ENCODE results near the gene ZKSCAN8. TPM values are rescaled to one million over a fixed set of nuclear protein-coding genes. Genes with fewer than 3 reads are reported as not detected.
"Not testable (repeated sequence)": the region's sequence is repeated elsewhere in the genome, so short reads cannot be mapped to it uniquely, and the experiment has no call there.

Gene ZKSCAN8
- total RNA-seq, 2 experiments from 2014 or later = 17.5 to 20.7 TPM

- POLR2A ChIA-PET = no interaction called here
- Mint-ChIP-seq H3K9me3 (ENCODE audit: low read depth) (no peaks in the 10 kb centered on the region), H3K4me3 (no peak overlapping the region), H3K4me1 (peaks cover 27% of the 10 kb centered on the region), H3K27ac (no peak overlapping the region), H3K27me3 (no peaks in the 10 kb centered on the region), H3K36me3 (ENCODE audit: low read depth) (peaks cover 39% of the 10 kb centered on the region)
- ATAC-seq = no peak
- DNase-seq = no peak
- intact Hi-C loops (cut with DNase I, micrococcal nuclease) = no loop called here
- CTCF ChIA-PET = no interaction called here
Observed at GRCh38 chr6:28121876-28122275, 19.8 kb upstream of the ZKSCAN8 start.

GRCh38 chr6:28122283-28122682 is 19.4 kb upstream of the ZKSCAN8 start:
- DNase-seq; H3K27me3 Mint-ChIP-seq; CTCF ChIA-PET; intact Hi-C loops (cut with DNase I, micrococcal nuclease); POLR2A ChIA-PET; H3K9me3 Mint-ChIP-seq (ENCODE audit: low read depth); ATAC-seq; H3K4me3 Mint-ChIP-seq; H3K27ac Mint-ChIP-seq: not testable (repeated sequence)
- H3K36me3 Mint-ChIP-seq (ENCODE audit: low read depth) = peaks cover 40% of the 10 kb centered on the region
- peaks cover 31% of the 10 kb centered on the region for H3K4me1 Mint-ChIP-seq

GRCh38 chr6:28124350-28124970 is 17.2 kb upstream of the ZKSCAN8 start, which contains the start of gene ZSCAN16:
Gene ZSCAN16, plus strand, starts transcription at chr6:28124609. Its CDS starts 835 bp downstream, at chr6:28125444.
- Mint-ChIP-seq H3K36me3 (ENCODE audit: low read depth) (peaks cover 40% of the 10 kb centered on the region), H3K4me1 (peaks cover 44% of the 10 kb centered on the region), H3K27ac (peak within 1 kb of the TSS; percentile 91), H3K27me3 (no peaks in the 10 kb centered on the region), H3K9me3 (ENCODE audit: low read depth) (no peaks in the 10 kb centered on the region), H3K4me3 (peak within 1 kb of the TSS; percentile 89)
- DNase-seq (peak; percentile 82), ATAC-seq (peak; percentile 94)
- ChIA-PET CTCF (interaction anchor here (0.5 to 3.4 kb wide), 3 partner anchors 17 to 231 kb away, joined by 5 to 14 read pairs (median 7); partner anchors contain the start of gene ZKSCAN8), POLR2A (interaction anchor here (1.2 kb wide), 1 partner anchor 13 kb away, joined by 3 read pairs; no protein-coding TSS in a partner anchor)
- intact Hi-C loops (cut with DNase I, micrococcal nuclease) = loop anchor here (1.0 kb wide), 5 partner anchors 12 to 463 kb away; partner anchors contain the start of genes ZKSCAN3 (in 1 of the 2), ZKSCAN8 (in 1 of the 2) and ZSCAN12 (in 1 of the 2)

GRCh38 chr6:28124971-28125353 is 16.7 kb upstream of the ZKSCAN8 start:
- H3K27ac Mint-ChIP-seq = peak overlapping the region; percentile 91
- no peaks in the 10 kb centered on the region for H3K27me3 Mint-ChIP-seq
- intact Hi-C loops (cut with DNase I, micrococcal nuclease) = loop anchor here (1.0 kb wide), 5 partner anchors 11 to 462 kb away; partner anchors contain the start of genes ZKSCAN3 (in 1 of the 2), ZKSCAN8 (in 1 of the 2) and ZSCAN12 (in 1 of the 2)
- H3K36me3 Mint-ChIP-seq (ENCODE audit: low read depth) = peaks cover 42% of the 10 kb centered on the region
- CTCF ChIA-PET = interaction anchor here (0.5 to 3.4 kb wide), 4 partner anchors 16 to 231 kb away, joined by 3 to 14 read pairs (median 6); partner anchors contain the start of gene ZKSCAN8
- peak; percentile 24 for ATAC-seq
- peaks cover 45% of the 10 kb centered on the region for H3K4me1 Mint-ChIP-seq
- H3K9me3 Mint-ChIP-seq (ENCODE audit: low read depth) = no peaks in the 10 kb centered on the region
- no peak for DNase-seq
- H3K4me3 Mint-ChIP-seq = peak overlapping the region; percentile 89
- POLR2A ChIA-PET = interaction anchor here (1.2 kb wide), 1 partner anchor 12 kb away, joined by 3 read pairs; no protein-coding TSS in a partner anchor

GRCh38 chr6:28125401-28125800 is 16.3 kb upstream of the ZKSCAN8 start:
- H3K4me3 Mint-ChIP-seq = peak overlapping the region; percentile 89
- POLR2A ChIA-PET = interaction anchor here (1.2 kb wide), 1 partner anchor 12 kb away, joined by 3 read pairs; no protein-coding TSS in a partner anchor
- peak overlapping the region; percentile 91 for H3K27ac Mint-ChIP-seq
- H3K27me3 Mint-ChIP-seq = no peaks in the 10 kb centered on the region
- CTCF ChIA-PET = interaction anchor here (0.7 to 3.4 kb wide), 3 partner anchors 16 to 231 kb away, joined by 3 to 14 read pairs (median 7); partner anchors contain the start of gene ZKSCAN8
- peaks cover 45% of the 10 kb centered on the region for H3K4me1 Mint-ChIP-seq
- intact Hi-C loops (cut with DNase I, micrococcal nuclease) = no loop called here
- peaks cover 42% of the 10 kb centered on the region for H3K36me3 Mint-ChIP-seq (ENCODE audit: low read depth)
- H3K9me3 Mint-ChIP-seq (ENCODE audit: low read depth) = no peaks in the 10 kb centered on the region
- no peak for ATAC-seq
- DNase-seq = no peak

GRCh38 chr6:28134015-28134414 is 7.7 kb upstream of the ZKSCAN8 start:
- H3K27ac Mint-ChIP-seq = peak overlapping the region; percentile 82
- intact Hi-C loops (cut with DNase I, micrococcal nuclease) = loop anchor here (1.0 to 10.0 kb wide), 3 partner anchors 222 to 451 kb away; a partner anchor contains a TSS
- POLR2A ChIA-PET = interaction anchor here (0.6 kb wide), 1 partner anchor 217 kb away, joined by 3 read pairs; no protein-coding TSS in a partner anchor
- H3K27me3 Mint-ChIP-seq = no peaks in the 10 kb centered on the region
- CTCF ChIA-PET = no interaction called here
- no peak for ATAC-seq
- H3K4me1 Mint-ChIP-seq = peaks cover 53% of the 10 kb centered on the region
- no peaks in the 10 kb centered on the region for H3K9me3 Mint-ChIP-seq (ENCODE audit: low read depth)
- H3K36me3 Mint-ChIP-seq (ENCODE audit: low read depth) = peaks cover 41% of the 10 kb centered on the region
- H3K4me3 Mint-ChIP-seq = peak overlapping the region; percentile 43
- DNase-seq = peak; percentile 41

GRCh38 chr6:28134716-28135115 is 7.0 kb upstream of the ZKSCAN8 start:
- POLR2A ChIA-PET = no interaction called here
- H3K27me3 Mint-ChIP-seq = no peaks in the 10 kb centered on the region
- no peak for ATAC-seq
- no peak for DNase-seq
- H3K4me3 Mint-ChIP-seq = peak overlapping the region; percentile 43
- H3K36me3 Mint-ChIP-seq (ENCODE audit: low read depth) = peaks cover 37% of the 10 kb centered on the region
- peaks cover 56% of the 10 kb centered on the region for H3K4me1 Mint-ChIP-seq
- CTCF ChIA-PET = no interaction called here
- H3K9me3 Mint-ChIP-seq (ENCODE audit: low read depth) = no peaks in the 10 kb centered on the region
- peak overlapping the region; percentile 82 for H3K27ac Mint-ChIP-seq
- intact Hi-C loops (cut with DNase I, micrococcal nuclease) = loop anchor here (1.0 to 10.0 kb wide), 9 partner anchors 133 to 848 kb away; partner anchors contain the start of genes ZSCAN26 (in 1 of the 2) and ZSCAN31 (in 1 of the 2)

GRCh38 chr6:28135393-28135792 is 6.3 kb upstream of the ZKSCAN8 start:
- ChIA-PET POLR2A (no interaction called here), CTCF (interaction anchor here (0.7 to 1.0 kb wide), 2 partner anchors 31 to 83 kb away, joined by 3 to 5 read pairs; no protein-coding TSS in a partner anchor)
- intact Hi-C loops (cut with DNase I, micrococcal nuclease) = loop anchor here (5.0 to 10.0 kb wide), 8 partner anchors 132 to 847 kb away; partner anchors contain the start of genes ZSCAN26 (in 1 of the 2) and ZSCAN31 (in 1 of the 2)
- Mint-ChIP-seq H3K4me1 (peaks cover 63% of the 10 kb centered on the region), H3K4me3 (peak overlapping the region; percentile 87), H3K27me3 (no peaks in the 10 kb centered on the region), H3K27ac (peak overlapping the region; percentile 96), H3K9me3 (ENCODE audit: low read depth) (no peaks in the 10 kb centered on the region), H3K36me3 (ENCODE audit: low read depth) (peaks cover 30% of the 10 kb centered on the region)
- DNase-seq (no peak), ATAC-seq (no peak)

GRCh38 chr6:28136585-28137504 is 4.8 kb upstream of the ZKSCAN8 start:
- H3K4me3 Mint-ChIP-seq = peak overlapping the region; percentile 87
- ChIA-PET CTCF (interaction anchor here (1.0 to 3.1 kb wide), 3 partner anchors 9 to 114 kb away, joined by 3 to 10 read pairs (median 5); no protein-coding TSS in a partner anchor), POLR2A (interaction anchor here (0.7 to 1.2 kb wide), 3 partner anchors 12 to 289 kb away, joined by 3 read pairs; no protein-coding TSS in a partner anchor)

GRCh38 chr6:28137505-28137981 is 4.1 kb upstream of the ZKSCAN8 start:
- peak overlapping the region; percentile 96 for H3K27ac Mint-ChIP-seq
- no peaks in the 10 kb centered on the region for H3K9me3 Mint-ChIP-seq (ENCODE audit: low read depth)
- ChIA-PET POLR2A (interaction anchor here (0.7 to 1.2 kb wide), 2 partner anchors 12 to 289 kb away, joined by 3 read pairs; no protein-coding TSS in a partner anchor), CTCF (interaction anchor here (0.9 to 3.1 kb wide), 4 partner anchors 9 to 219 kb away, joined by 3 to 10 read pairs (median 4); no protein-coding TSS in a partner anchor)
- H3K4me1 Mint-ChIP-seq = peaks cover 67% of the 10 kb centered on the region
- DNase-seq (peak; percentile 46), ATAC-seq (peak; percentile 60)
- no peaks in the 10 kb centered on the region for H3K27me3 Mint-ChIP-seq
- H3K36me3 Mint-ChIP-seq (ENCODE audit: low read depth) = peaks cover 26% of the 10 kb centered on the region
- H3K4me3 Mint-ChIP-seq = peak overlapping the region; percentile 87
- intact Hi-C loops (cut with DNase I, micrococcal nuclease) = loop anchor here (1.0 to 10.0 kb wide), 17 partner anchors 23 to 845 kb away; partner anchors contain the start of genes ZSCAN12 (in 2 of the 2), ZKSCAN4 (in 1 of the 2), ZNF165 (in 1 of the 2) and ZSCAN26 (in 1 of the 2)

More at GRCh38 chr6:28136585-28137504, 4.8 kb upstream of the ZKSCAN8 start:
- Mint-ChIP-seq H3K27me3 (no peaks in the 10 kb centered on the region), H3K36me3 (ENCODE audit: low read depth) (peaks cover 26% of the 10 kb centered on the region), H3K4me1 (peaks cover 70% of the 10 kb centered on the region), H3K9me3 (ENCODE audit: low read depth) (no peaks in the 10 kb centered on the region), H3K27ac (peak overlapping the region; percentile 96)
- DNase-seq = peak; percentile 85
- intact Hi-C loops (cut with DNase I, micrococcal nuclease) = loop anchor here (1.0 to 10.0 kb wide), 20 partner anchors 13 to 845 kb away; partner anchors contain the start of genes ZKSCAN4 (in 2 of the 2), ZSCAN12 (in 2 of the 2), ZSCAN26 (in 2 of the 2) and ZNF165 (in 1 of the 2)
- ATAC-seq = peak; percentile 45
